ENCODE data around the gene RBPJL.

The RBPJL gene

GRCh38 chr20:45313943-45314342 is 7.3 kb downstream of the RBPJL start:
- DNase-seq (ENCODE audit: extremely low read depth, low read depth): no peak
- no peak overlapping the region for H3K4me3 ChIP-seq (replicated peaks; ENCODE audit: low read depth, low read length)
- TF ChIP-seq CTCF (IDR thresholded peaks at IDR 0.05; ENCODE audit: low read depth, low read length, missing control alignments): no peak

GRCh38 chr20:45315672-45316071 is 9.0 kb downstream of the RBPJL start:
- DNase-seq (ENCODE audit: extremely low read depth, low read depth): no peak
- no peak for TF ChIP-seq CTCF (IDR thresholded peaks at IDR 0.05; ENCODE audit: low read depth, low read length, missing control alignments)
- no peak overlapping the region for H3K4me3 ChIP-seq (replicated peaks; ENCODE audit: low read depth, low read length)

GRCh38 chr20:45316150-45317080 is 9.8 kb downstream of the RBPJL start:
- no peak overlapping the region for H3K4me3 ChIP-seq (replicated peaks; ENCODE audit: low read depth, low read length)
- no peak for DNase-seq (ENCODE audit: extremely low read depth, low read depth)
- TF ChIP-seq CTCF (IDR thresholded peaks at IDR 0.05; ENCODE audit: low read depth, low read length, missing control alignments): no peak

GRCh38 chr20:45317826-45318225 is 11.2 kb downstream of the RBPJL start:
- DNase-seq (ENCODE audit: extremely low read depth, low read depth): no peak
- H3K4me3 ChIP-seq (replicated peaks; ENCODE audit: low read depth, low read length): no peak overlapping the region
- no peak for TF ChIP-seq CTCF (IDR thresholded peaks at IDR 0.05; ENCODE audit: low read depth, low read length, missing control alignments)

- DNase-seq (ENCODE audit: extremely low read depth, low read depth): no peak
- H3K4me3 ChIP-seq (replicated peaks; ENCODE audit: low read depth, low read length): no peak overlapping the region
- no peak for TF ChIP-seq CTCF (IDR thresholded peaks at IDR 0.05; ENCODE audit: low read depth, low read length, missing control alignments)
These were observed 11.8 kb downstream of the RBPJL start for GRCh38 chr20:45318386-45318939.

- no peak for TF ChIP-seq CTCF (IDR thresholded peaks at IDR 0.05; ENCODE audit: low read depth, low read length, missing control alignments)
- no peak for DNase-seq (ENCODE audit: extremely low read depth, low read depth)
- no peak overlapping the region for H3K4me3 ChIP-seq (replicated peaks; ENCODE audit: low read depth, low read length)
These were observed 12.3 kb downstream of the RBPJL start for GRCh38 chr20:45318948-45319347.
